Stimulated activated CD8-positive, alpha-beta memory T cell treated with anti-CD3 and anti-CD28 coated beads, Interleukin-4, amount 100 ng/mL, for 48 hours (primary cell): Measurements from ENCODE around the gene SELENOV.

Experiments used
- DNase-seq: peaks from one replicate; pipeline ENCODE4 v3.0.0-alpha.2; 2020

Gene SELENOV

DNA sequence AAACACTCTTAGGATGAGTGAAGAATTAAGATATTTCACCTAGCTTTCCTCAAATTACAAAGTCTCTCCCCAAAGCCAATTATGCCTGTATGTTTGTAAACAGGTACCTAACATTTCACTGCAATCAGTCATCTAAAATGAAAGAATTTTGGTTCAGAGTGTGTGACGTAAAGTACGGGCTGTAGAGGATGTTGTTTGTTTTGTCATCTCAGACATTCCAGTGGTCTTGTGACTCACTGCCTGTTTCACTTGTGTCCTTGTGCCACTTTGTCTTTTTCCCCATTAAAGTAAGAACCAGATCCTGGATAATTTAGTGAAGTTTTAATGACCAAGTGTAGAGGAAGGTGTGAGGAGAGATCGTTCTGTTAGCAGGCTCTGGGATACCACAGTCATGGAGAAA, 53.7 kb downstream of the SELENOV start:
- no peak for DNase-seq
